HEK293 (cell line): ENCODE data around the gene CREM.

Experiments used
- GLIS2 ChIP-seq: fragments of 450-650 bp; formaldehyde crosslinking; IDR thresholded peaks from 2 replicates; pipeline ENCODE4 v1.5.1; 2016; ENCODE audit warnings: missing biosample characterization, missing genetic modification characterization
- KLF1 ChIP-seq: fragments of 450-650 bp; formaldehyde crosslinking; IDR thresholded peaks from 2 replicates; pipeline ENCODE4 v1.5.1; 2016; ENCODE audit warnings: missing biosample characterization, missing genetic modification characterization
- KLF8 ChIP-seq: fragments of 450-650 bp; formaldehyde crosslinking; IDR thresholded peaks from 2 replicates; pipeline ENCODE4 v1.5.1; 2016; ENCODE audit warnings: missing biosample characterization, missing genetic modification characterization
- OSR2 ChIP-seq: fragments of 450-650 bp; formaldehyde crosslinking; IDR thresholded peaks from 2 replicates; pipeline ENCODE4 v1.5.1; 2016; ENCODE audit warnings: missing biosample characterization, missing genetic modification characterization
- PRDM1 ChIP-seq: fragments of 450-650 bp; formaldehyde crosslinking; IDR thresholded peaks from 2 replicates; pipeline ENCODE4; 2016; ENCODE audit warnings: missing biosample characterization, missing genetic modification characterization
- RBAK ChIP-seq: fragments of 450-650 bp; formaldehyde crosslinking; IDR thresholded peaks from 2 replicates; pipeline ENCODE4 v1.5.1; 2016; ENCODE audit warnings: missing biosample characterization, missing genetic modification characterization
- SETDB1 ChIP-seq: IDR thresholded peaks from one replicate; pipeline ENCODE4 v1.6.1; 2017; ENCODE audit warnings: mild to moderate bottlenecking, low read length, moderate library complexity, mixed read lengths; ENCODE audit not compliant: insufficient read length
- SP2 ChIP-seq: fragments of 450-650 bp; formaldehyde crosslinking; IDR thresholded peaks from 2 replicates; pipeline ENCODE4 v1.5.1; 2016; ENCODE audit warnings: missing biosample characterization, missing genetic modification characterization
- ZNF10 ChIP-seq: fragments of 450-650 bp; formaldehyde crosslinking; IDR thresholded peaks from 2 replicates; pipeline ENCODE4 v1.5.1; 2017; ENCODE audit warnings: missing biosample characterization, missing genetic modification characterization
- ZNF157 ChIP-seq: fragments of 450-650 bp; formaldehyde crosslinking; IDR thresholded peaks from 2 replicates; pipeline ENCODE4 v1.5.1; 2016; ENCODE audit warnings: missing biosample characterization, missing genetic modification characterization
- ZNF223 ChIP-seq: fragments of 450-650 bp; formaldehyde crosslinking; IDR thresholded peaks from 2 replicates; pipeline ENCODE4 v1.5.1; 2016; ENCODE audit warnings: missing biosample characterization, missing genetic modification characterization
- ZNF266 ChIP-seq: fragments of 450-650 bp; formaldehyde crosslinking; IDR thresholded peaks from 2 replicates; pipeline ENCODE4 v1.5.1; 2016; ENCODE audit warnings: missing biosample characterization, missing genetic modification characterization, low read depth
- ZNF37A ChIP-seq: fragments of 450-650 bp; IDR thresholded peaks from 2 replicates; pipeline ENCODE4 v1.5.1; 2018; ENCODE audit warnings: missing biosample characterization, missing genetic modification characterization
- ZNF558 ChIP-seq: fragments of 450-650 bp; formaldehyde crosslinking; IDR thresholded peaks from 2 replicates; pipeline ENCODE4 v1.5.1; 2016; ENCODE audit warnings: missing biosample characterization, missing genetic modification characterization
- ZNF610 ChIP-seq: fragments of 450-650 bp; formaldehyde crosslinking; IDR thresholded peaks from 2 replicates; pipeline ENCODE4 v1.5.1; 2016; ENCODE audit warnings: missing biosample characterization, missing genetic modification characterization, borderline replicate concordance
- ZNF623 ChIP-seq: fragments of 450-650 bp; formaldehyde crosslinking; IDR thresholded peaks from 2 replicates; pipeline ENCODE4 v1.5.1; 2016; ENCODE audit warnings: missing biosample characterization, missing genetic modification characterization
- ZNF658 ChIP-seq: fragments of 450-650 bp; formaldehyde crosslinking; IDR thresholded peaks from 2 replicates; pipeline ENCODE4; 2016; ENCODE audit warnings: missing biosample characterization, missing genetic modification characterization
- ZNF707 ChIP-seq: fragments of 450-650 bp; formaldehyde crosslinking; IDR thresholded peaks from 2 replicates; pipeline ENCODE4 v1.5.1; 2016; ENCODE audit warnings: missing biosample characterization, missing genetic modification characterization
- ZNF747 ChIP-seq: fragments of 450-650 bp; formaldehyde crosslinking; IDR thresholded peaks from 2 replicates; pipeline ENCODE4 v1.5.1; 2016; ENCODE audit warnings: missing biosample characterization, missing genetic modification characterization
- TF ChIP-seq, protein P1 (sequence below): fragments of 450-650 bp; formaldehyde crosslinking; IDR thresholded peaks from 2 replicates; pipeline ENCODE4 v1.5.1; 2016; ENCODE audit warnings: missing biosample characterization, missing genetic modification characterization
- TF ChIP-seq, protein P2 (sequence below): fragments of 450-650 bp; formaldehyde crosslinking; IDR thresholded peaks from 2 replicates; pipeline ENCODE4 v1.5.1; 2017; ENCODE audit warnings: missing biosample characterization, missing genetic modification characterization
- TF ChIP-seq, protein P3 (sequence below): fragments of 450-650 bp; formaldehyde crosslinking; IDR thresholded peaks from 2 replicates; pipeline ENCODE4 v1.5.1; 2017; ENCODE audit warnings: missing biosample characterization, mild to moderate bottlenecking, missing genetic modification characterization, moderate library complexity
- TF ChIP-seq, protein P4 (sequence below): fragments of 450-650 bp; formaldehyde crosslinking; IDR thresholded peaks from 2 replicates; pipeline ENCODE4 v1.5.1; 2016; ENCODE audit warnings: missing biosample characterization, missing genetic modification characterization
- TF ChIP-seq, protein P5 (sequence below): fragments of 450-650 bp; formaldehyde crosslinking; IDR thresholded peaks from 2 replicates; pipeline ENCODE4 v1.5.1; 2016; ENCODE audit warnings: missing biosample characterization, missing genetic modification characterization
- TF ChIP-seq, protein P6 (sequence below): fragments of 450-650 bp; IDR thresholded peaks from 2 replicates; pipeline ENCODE4 v1.5.1; 2018; ENCODE audit warnings: missing biosample characterization, missing genetic modification characterization
- TF ChIP-seq, protein P7 (sequence below): fragments of 450-650 bp; formaldehyde crosslinking; IDR thresholded peaks from 2 replicates; pipeline ENCODE4 v1.5.1; 2016; ENCODE audit warnings: missing biosample characterization, missing genetic modification characterization

Gene CREM

DNA sequence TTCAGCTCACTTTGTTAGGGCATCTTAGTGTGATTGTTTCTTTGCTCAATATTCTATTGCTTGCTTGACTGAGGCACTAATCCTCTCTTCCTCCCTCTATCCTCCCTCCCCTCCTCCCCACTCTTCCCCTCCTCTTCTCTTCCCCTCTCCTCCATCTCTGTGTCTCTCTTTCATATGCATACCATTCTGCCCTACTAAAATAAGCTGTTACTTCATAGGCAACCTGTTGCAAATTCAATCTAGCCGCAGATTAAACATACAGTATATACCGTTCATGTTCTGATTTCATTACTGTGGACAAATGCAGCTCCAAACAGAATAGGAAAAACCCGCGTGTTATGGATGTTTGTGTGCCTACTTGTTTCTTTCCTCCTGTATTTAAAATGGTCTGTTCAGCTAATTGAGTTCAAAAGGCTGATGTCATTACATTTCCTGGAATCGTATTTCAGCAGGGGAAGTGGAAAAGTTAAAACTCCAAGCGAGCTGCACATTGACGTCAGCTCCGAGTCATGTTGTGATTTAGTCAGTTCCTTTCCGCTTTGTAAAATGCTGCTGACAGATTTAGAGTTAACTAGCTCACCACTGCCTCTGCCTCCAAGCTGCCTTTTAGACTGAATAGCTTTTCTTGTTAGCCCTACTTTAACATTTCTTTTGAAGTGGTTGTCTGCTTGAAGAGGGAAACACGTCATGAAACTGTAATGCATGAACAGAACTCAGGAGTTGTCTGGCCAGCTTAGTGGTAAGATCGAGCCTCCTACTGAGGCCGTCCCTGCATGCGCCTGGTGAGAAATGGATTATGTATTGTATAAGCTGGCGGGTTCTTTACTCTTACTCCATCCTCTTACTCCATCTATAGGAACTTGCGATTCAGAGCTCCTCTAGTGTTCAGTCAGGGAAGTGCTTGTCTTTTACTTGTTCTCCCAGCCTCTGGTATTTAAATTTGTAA is 69.0 kb downstream of the CREM start (continued):
- TF ChIP-seq ZNF266 (tag by site-specific recombination): no peak
- TF ChIP-seq ZNF623: peak; percentile 48
- TF ChIP-seq, protein P1, sequence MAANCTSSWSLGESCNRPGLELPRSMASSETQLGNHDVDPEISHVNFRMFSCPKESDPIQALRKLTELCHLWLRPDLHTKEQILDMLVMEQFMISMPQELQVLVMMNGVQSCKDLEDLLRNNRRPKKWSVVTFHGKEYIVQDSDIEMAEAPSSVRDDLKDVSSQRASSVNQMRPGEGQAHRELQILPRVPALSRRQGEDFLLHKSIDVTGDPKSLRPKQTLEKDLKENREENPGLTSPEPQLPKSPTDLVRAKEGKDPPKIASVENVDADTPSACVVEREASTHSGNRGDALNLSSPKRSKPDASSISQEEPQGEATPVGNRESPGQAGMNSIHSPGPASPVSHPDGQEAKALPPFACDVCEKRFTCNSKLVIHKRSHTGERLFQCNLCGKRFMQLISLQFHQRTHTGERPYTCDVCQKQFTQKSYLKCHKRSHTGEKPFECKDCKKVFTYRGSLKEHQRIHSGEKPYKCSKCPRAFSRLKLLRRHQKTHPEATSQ (tag by site-specific recombination): no peak
- TF ChIP-seq, protein P2, sequence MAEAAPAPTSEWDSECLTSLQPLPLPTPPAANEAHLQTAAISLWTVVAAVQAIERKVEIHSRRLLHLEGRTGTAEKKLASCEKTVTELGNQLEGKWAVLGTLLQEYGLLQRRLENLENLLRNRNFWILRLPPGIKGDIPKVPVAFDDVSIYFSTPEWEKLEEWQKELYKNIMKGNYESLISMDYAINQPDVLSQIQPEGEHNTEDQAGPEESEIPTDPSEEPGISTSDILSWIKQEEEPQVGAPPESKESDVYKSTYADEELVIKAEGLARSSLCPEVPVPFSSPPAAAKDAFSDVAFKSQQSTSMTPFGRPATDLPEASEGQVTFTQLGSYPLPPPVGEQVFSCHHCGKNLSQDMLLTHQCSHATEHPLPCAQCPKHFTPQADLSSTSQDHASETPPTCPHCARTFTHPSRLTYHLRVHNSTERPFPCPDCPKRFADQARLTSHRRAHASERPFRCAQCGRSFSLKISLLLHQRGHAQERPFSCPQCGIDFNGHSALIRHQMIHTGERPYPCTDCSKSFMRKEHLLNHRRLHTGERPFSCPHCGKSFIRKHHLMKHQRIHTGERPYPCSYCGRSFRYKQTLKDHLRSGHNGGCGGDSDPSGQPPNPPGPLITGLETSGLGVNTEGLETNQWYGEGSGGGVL (tag by site-specific recombination): peak; percentile 88
- TF ChIP-seq, protein P3, sequence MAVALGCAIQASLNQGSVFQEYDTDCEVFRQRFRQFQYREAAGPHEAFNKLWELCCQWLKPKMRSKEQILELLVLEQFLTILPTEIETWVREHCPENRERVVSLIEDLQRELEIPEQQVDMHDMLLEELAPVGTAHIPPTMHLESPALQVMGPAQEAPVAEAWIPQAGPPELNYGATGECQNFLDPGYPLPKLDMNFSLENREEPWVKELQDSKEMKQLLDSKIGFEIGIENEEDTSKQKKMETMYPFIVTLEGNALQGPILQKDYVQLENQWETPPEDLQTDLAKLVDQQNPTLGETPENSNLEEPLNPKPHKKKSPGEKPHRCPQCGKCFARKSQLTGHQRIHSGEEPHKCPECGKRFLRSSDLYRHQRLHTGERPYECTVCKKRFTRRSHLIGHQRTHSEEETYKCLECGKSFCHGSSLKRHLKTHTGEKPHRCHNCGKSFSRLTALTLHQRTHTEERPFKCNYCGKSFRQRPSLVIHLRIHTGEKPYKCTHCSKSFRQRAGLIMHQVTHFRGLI: peak; percentile 64; the same call in 1 of the 2 replicates
- TF ChIP-seq KLF1: peak; percentile 63; the same call in 1 of the 2 replicates
- TF ChIP-seq, protein P4, sequence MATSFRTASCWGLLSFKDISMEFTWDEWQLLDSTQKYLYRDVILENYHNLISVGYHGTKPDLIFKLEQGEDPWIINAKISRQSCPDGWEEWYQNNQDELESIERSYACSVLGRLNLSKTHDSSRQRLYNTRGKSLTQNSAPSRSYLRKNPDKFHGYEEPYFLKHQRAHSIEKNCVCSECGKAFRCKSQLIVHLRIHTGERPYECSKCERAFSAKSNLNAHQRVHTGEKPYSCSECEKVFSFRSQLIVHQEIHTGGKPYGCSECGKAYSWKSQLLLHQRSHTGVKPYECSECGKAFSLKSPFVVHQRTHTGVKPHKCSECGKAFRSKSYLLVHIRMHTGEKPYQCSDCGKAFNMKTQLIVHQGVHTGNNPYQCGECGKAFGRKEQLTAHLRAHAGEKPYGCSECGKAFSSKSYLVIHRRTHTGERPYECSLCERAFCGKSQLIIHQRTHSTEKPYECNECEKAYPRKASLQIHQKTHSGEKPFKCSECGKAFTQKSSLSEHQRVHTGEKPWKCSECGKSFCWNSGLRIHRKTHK: no peak
- TF ChIP-seq ZNF610 (tag by site-specific recombination): no peak
- peak; percentile 86 for TF ChIP-seq ZNF558 (tag by site-specific recombination)
- TF ChIP-seq, protein P5, sequence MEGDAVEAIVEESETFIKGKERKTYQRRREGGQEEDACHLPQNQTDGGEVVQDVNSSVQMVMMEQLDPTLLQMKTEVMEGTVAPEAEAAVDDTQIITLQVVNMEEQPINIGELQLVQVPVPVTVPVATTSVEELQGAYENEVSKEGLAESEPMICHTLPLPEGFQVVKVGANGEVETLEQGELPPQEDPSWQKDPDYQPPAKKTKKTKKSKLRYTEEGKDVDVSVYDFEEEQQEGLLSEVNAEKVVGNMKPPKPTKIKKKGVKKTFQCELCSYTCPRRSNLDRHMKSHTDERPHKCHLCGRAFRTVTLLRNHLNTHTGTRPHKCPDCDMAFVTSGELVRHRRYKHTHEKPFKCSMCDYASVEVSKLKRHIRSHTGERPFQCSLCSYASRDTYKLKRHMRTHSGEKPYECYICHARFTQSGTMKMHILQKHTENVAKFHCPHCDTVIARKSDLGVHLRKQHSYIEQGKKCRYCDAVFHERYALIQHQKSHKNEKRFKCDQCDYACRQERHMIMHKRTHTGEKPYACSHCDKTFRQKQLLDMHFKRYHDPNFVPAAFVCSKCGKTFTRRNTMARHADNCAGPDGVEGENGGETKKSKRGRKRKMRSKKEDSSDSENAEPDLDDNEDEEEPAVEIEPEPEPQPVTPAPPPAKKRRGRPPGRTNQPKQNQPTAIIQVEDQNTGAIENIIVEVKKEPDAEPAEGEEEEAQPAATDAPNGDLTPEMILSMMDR: no peak; the same call in 1 of the 2 replicates
- TF ChIP-seq, protein P6, sequence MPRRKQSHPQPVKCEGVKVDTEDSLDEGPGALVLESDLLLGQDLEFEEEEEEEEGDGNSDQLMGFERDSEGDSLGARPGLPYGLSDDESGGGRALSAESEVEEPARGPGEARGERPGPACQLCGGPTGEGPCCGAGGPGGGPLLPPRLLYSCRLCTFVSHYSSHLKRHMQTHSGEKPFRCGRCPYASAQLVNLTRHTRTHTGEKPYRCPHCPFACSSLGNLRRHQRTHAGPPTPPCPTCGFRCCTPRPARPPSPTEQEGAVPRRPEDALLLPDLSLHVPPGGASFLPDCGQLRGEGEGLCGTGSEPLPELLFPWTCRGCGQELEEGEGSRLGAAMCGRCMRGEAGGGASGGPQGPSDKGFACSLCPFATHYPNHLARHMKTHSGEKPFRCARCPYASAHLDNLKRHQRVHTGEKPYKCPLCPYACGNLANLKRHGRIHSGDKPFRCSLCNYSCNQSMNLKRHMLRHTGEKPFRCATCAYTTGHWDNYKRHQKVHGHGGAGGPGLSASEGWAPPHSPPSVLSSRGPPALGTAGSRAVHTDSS: 0 out of 2 replicates have a peak, but pooled peaks have one; percentile 23
- TF ChIP-seq ZNF747 (tag by site-specific recombination): no peak
- peak; percentile 99 for TF ChIP-seq OSR2
- TF ChIP-seq KLF8: peak; percentile 88
- peak; percentile 49 for TF ChIP-seq PRDM1 (tag by site-specific recombination)
- TF ChIP-seq ZNF658 (tag by site-specific recombination): no peak
- no peak for TF ChIP-seq RBAK
- no peak for TF ChIP-seq ZNF223 (tag by site-specific recombination)
- peak; percentile 99 for TF ChIP-seq ZNF10 (tag by site-specific recombination)
- no peak for TF ChIP-seq ZNF157 (tag by site-specific recombination)
- TF ChIP-seq SETDB1: peak; percentile 65
- peak; percentile 83 for TF ChIP-seq SP2 (tag by site-specific recombination)
- TF ChIP-seq, protein P7, sequence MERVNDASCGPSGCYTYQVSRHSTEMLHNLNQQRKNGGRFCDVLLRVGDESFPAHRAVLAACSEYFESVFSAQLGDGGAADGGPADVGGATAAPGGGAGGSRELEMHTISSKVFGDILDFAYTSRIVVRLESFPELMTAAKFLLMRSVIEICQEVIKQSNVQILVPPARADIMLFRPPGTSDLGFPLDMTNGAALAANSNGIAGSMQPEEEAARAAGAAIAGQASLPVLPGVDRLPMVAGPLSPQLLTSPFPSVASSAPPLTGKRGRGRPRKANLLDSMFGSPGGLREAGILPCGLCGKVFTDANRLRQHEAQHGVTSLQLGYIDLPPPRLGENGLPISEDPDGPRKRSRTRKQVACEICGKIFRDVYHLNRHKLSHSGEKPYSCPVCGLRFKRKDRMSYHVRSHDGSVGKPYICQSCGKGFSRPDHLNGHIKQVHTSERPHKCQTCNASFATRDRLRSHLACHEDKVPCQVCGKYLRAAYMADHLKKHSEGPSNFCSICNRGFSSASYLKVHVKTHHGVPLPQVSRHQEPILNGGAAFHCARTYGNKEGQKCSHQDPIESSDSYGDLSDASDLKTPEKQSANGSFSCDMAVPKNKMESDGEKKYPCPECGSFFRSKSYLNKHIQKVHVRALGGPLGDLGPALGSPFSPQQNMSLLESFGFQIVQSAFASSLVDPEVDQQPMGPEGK: peak; percentile 60
- TF ChIP-seq ZNF37A (tag by site-specific recombination): no peak
- peak; percentile 66 for TF ChIP-seq GLIS2 (tag by site-specific recombination)
- no peak for TF ChIP-seq ZNF707
